Measurements from ENCODE around the gene NTM. TPM values are rescaled to one million over a fixed set of nuclear protein-coding genes. Genes with fewer than 3 reads are reported as not detected.

Gene NTM
- total and polyA plus RNA-seq, 2 donors, result 3.8 to 27.8 TPM

GRCh38 chr11:132336781-132337535, 966.5 kb downstream of the NTM start:
- no peak for DNase-seq (ENCODE audit: extremely low spot score)
- Histone ChIP-seq H3K36me3 (ENCODE audit: insufficient read depth) (no peaks in the 10 kb centered on the region), H3K4me1 (ENCODE audit: insufficient read depth) (no peaks in the 10 kb centered on the region), H3K27ac (ENCODE audit: low read depth) (no peak overlapping the region), H3K4me3 (ENCODE audit: low read depth, low read length) (no peak overlapping the region)
- WGBS, result 91% methylated on average over 12 of the region's 12 CpGs

- Histone ChIP-seq H3K36me3 (ENCODE audit: insufficient read depth) (no peaks in the 10 kb centered on the region), H3K4me1 (ENCODE audit: insufficient read depth) (no peaks in the 10 kb centered on the region), H3K4me3 (ENCODE audit: low read depth, low read length) (no peak overlapping the region), H3K27ac (ENCODE audit: low read depth) (no peak overlapping the region)
- no peak for DNase-seq (ENCODE audit: extremely low spot score)
- WGBS, result 82% methylated on average over 2 of the region's 2 CpGs
Observed at GRCh38 chr11:132337819-132338416, 967.5 kb downstream of the NTM start.

GRCh38 chr11:132342408-132342807, 972.0 kb downstream of the NTM start:
- H3K36me3 ChIP-seq (ENCODE audit: insufficient read depth), result no peaks in the 10 kb centered on the region
- DNase-seq (ENCODE audit: extremely low spot score), result no peak
- no peaks in the 10 kb centered on the region for H3K4me1 ChIP-seq (ENCODE audit: insufficient read depth)
- no peak overlapping the region for H3K4me3 ChIP-seq (ENCODE audit: low read depth, low read length)
- 48% methylated on average over 3 of the region's 3 CpGs for WGBS
- H3K27ac ChIP-seq (ENCODE audit: low read depth), result no peak overlapping the region

- H3K4me3 ChIP-seq (ENCODE audit: low read depth, low read length), result no peak overlapping the region
- no peak overlapping the region for H3K27ac ChIP-seq (ENCODE audit: low read depth)
- no peaks in the 10 kb centered on the region for H3K4me1 ChIP-seq (ENCODE audit: insufficient read depth)
- DNase-seq (ENCODE audit: extremely low spot score), result no peak
- H3K36me3 ChIP-seq (ENCODE audit: insufficient read depth), result no peaks in the 10 kb centered on the region
- WGBS, result 36% methylated on average over 5 of the region's 5 CpGs
Observed at GRCh38 chr11:132343445-132344175, 973.2 kb downstream of the NTM start.

- Histone ChIP-seq H3K4me1 (ENCODE audit: insufficient read depth) (no peaks in the 10 kb centered on the region), H3K27ac (ENCODE audit: low read depth) (no peak overlapping the region), H3K36me3 (ENCODE audit: insufficient read depth) (no peaks in the 10 kb centered on the region), H3K4me3 (ENCODE audit: low read depth, low read length) (no peak overlapping the region)
- WGBS, result 71% methylated on average over 6 of the region's 6 CpGs
- DNase-seq (ENCODE audit: extremely low spot score), result no peak
Observed at GRCh38 chr11:132346558-132347148, 976.2 kb downstream of the NTM start.

GRCh38 chr11:132347156-132348090, 977.0 kb downstream of the NTM start:
- no peak for DNase-seq (ENCODE audit: extremely low spot score)
- no peaks in the 10 kb centered on the region for H3K36me3 ChIP-seq (ENCODE audit: insufficient read depth)
- H3K4me3 ChIP-seq (ENCODE audit: low read depth, low read length), result no peak overlapping the region
- WGBS, result 61% methylated on average over 22 of the region's 22 CpGs
- H3K27ac ChIP-seq (ENCODE audit: low read depth), result no peak overlapping the region
- no peaks in the 10 kb centered on the region for H3K4me1 ChIP-seq (ENCODE audit: insufficient read depth)

- 57% methylated on average over 7 of the region's 7 CpGs for WGBS
- no peaks in the 10 kb centered on the region for H3K36me3 ChIP-seq (ENCODE audit: insufficient read depth)
- no peak overlapping the region for H3K27ac ChIP-seq (ENCODE audit: low read depth)
- DNase-seq (ENCODE audit: extremely low spot score), result no peak
- H3K4me3 ChIP-seq (ENCODE audit: low read depth, low read length), result no peak overlapping the region
- no peaks in the 10 kb centered on the region for H3K4me1 ChIP-seq (ENCODE audit: insufficient read depth)
Observed at GRCh38 chr11:132349811-132350733, 979.7 kb downstream of the NTM start.

- H3K4me1 ChIP-seq (ENCODE audit: insufficient read depth), result no peaks in the 10 kb centered on the region
- H3K27ac ChIP-seq (ENCODE audit: low read depth), result no peak overlapping the region
- no peak overlapping the region for H3K4me3 ChIP-seq (ENCODE audit: low read depth, low read length)
- WGBS, result 95% methylated on average over 7 of the region's 7 CpGs
- DNase-seq (ENCODE audit: extremely low spot score), result no peak
- H3K36me3 ChIP-seq (ENCODE audit: insufficient read depth), result no peaks in the 10 kb centered on the region
Observed at GRCh38 chr11:132351050-132351449, 980.6 kb downstream of the NTM start.

- no peak for DNase-seq (ENCODE audit: extremely low spot score)
- H3K36me3 ChIP-seq (ENCODE audit: insufficient read depth), result no peaks in the 10 kb centered on the region
- WGBS, result 87% methylated on average over 8 of the region's 8 CpGs
- no peak overlapping the region for H3K4me3 ChIP-seq (ENCODE audit: low read depth, low read length)
- no peaks in the 10 kb centered on the region for H3K4me1 ChIP-seq (ENCODE audit: insufficient read depth)
- no peak overlapping the region for H3K27ac ChIP-seq (ENCODE audit: low read depth)
Observed at GRCh38 chr11:132352497-132352896, 982.1 kb downstream of the NTM start.

- Histone ChIP-seq H3K27ac (ENCODE audit: low read depth) (no peak overlapping the region), H3K36me3 (ENCODE audit: insufficient read depth) (no peaks in the 10 kb centered on the region), H3K4me3 (ENCODE audit: low read depth, low read length) (no peak overlapping the region), H3K4me1 (ENCODE audit: insufficient read depth) (no peaks in the 10 kb centered on the region)
- DNase-seq (ENCODE audit: extremely low spot score), result no peak
- 93% methylated on average over 15 of the region's 15 CpGs for WGBS
Observed at GRCh38 chr11:132353255-132353654, 982.8 kb downstream of the NTM start.

- Histone ChIP-seq H3K36me3 (ENCODE audit: insufficient read depth) (no peaks in the 10 kb centered on the region), H3K27ac (ENCODE audit: low read depth) (no peak overlapping the region), H3K4me1 (ENCODE audit: insufficient read depth) (no peaks in the 10 kb centered on the region), H3K4me3 (ENCODE audit: low read depth, low read length) (no peak overlapping the region)
- WGBS, result 77% methylated on average over 13 of the region's 13 CpGs
- DNase-seq (ENCODE audit: extremely low spot score), result no peak
Observed at GRCh38 chr11:132357811-132358572, 987.6 kb downstream of the NTM start.

- 79% methylated on average over 4 of the region's 4 CpGs for WGBS
- H3K27ac ChIP-seq (ENCODE audit: low read depth), result no peak overlapping the region
- no peak for DNase-seq (ENCODE audit: extremely low spot score)
- no peaks in the 10 kb centered on the region for H3K36me3 ChIP-seq (ENCODE audit: insufficient read depth)
- no peaks in the 10 kb centered on the region for H3K4me1 ChIP-seq (ENCODE audit: insufficient read depth)
- H3K4me3 ChIP-seq (ENCODE audit: low read depth, low read length), result no peak overlapping the region
Observed at GRCh38 chr11:132358573-132358953, 988.1 kb downstream of the NTM start.
